H7 (cell line): Measurements from ENCODE around the gene TRIP6. TPM values are rescaled to one million over a fixed set of nuclear protein-coding genes. Genes with fewer than 3 reads are reported as not detected.

Experiments used
- total RNA-seq: library from RNA; depleted of rRNA; stranded (reverse); fragments of >200 nt; shearing (Covaris generic); gene quantifications from 2 replicates; pipeline ENCODE4 v1.2.3, GENCODE V29; 2014; rRNA removed

Gene TRIP6
- total RNA-seq, 1 experiment from 2014 or later, result 118 TPM

Other genes starting within 250 kb of the TRIP6 start
- 2.0 and 4.4 TPM in 2 replicates for gene TFR2, start 225.8 kb upstream of the TRIP6 start, total RNA-seq
- gene ACTL6B, start 210.9 kb upstream of the TRIP6 start, total RNA-seq, result 0.30 and 0.90 TPM in 2 replicates
- 108 and 122 TPM in 2 replicates for gene GNB2, start 193.6 kb upstream of the TRIP6 start, total RNA-seq
- 48.2 and 66.4 TPM in 2 replicates for gene GIGYF1, start 173.1 kb upstream of the TRIP6 start, total RNA-seq
- gene POP7, start 161.3 kb upstream of the TRIP6 start, total RNA-seq, result 95.0 and 128 TPM in 2 replicates
- gene EPO, start 146.9 kb upstream of the TRIP6 start, total RNA-seq, result 0.15 TPM in 1 of 2 replicates, not detected in the other
- 0.03 TPM in 1 of 2 replicates, not detected in the other for gene ZAN, start 133.8 kb upstream of the TRIP6 start, total RNA-seq
- gene EPHB4, start 39.9 kb upstream of the TRIP6 start, total RNA-seq, result 141 and 143 TPM in 2 replicates
- 21.9 and 27.9 TPM in 2 replicates for gene SLC12A9, start 14.7 kb upstream of the TRIP6 start, total RNA-seq
- gene SRRT, start 7.7 kb downstream of the TRIP6 start, total RNA-seq, result 82.8 and 101 TPM in 2 replicates
- gene UFSP1, start 22.3 kb downstream of the TRIP6 start, total RNA-seq, result 7.7 and 12.2 TPM in 2 replicates
- gene ACHE, start 28.5 kb downstream of the TRIP6 start, total RNA-seq, result 17.3 and 19.2 TPM in 2 replicates
- 8.5 and 14.6 TPM in 2 replicates for gene MUC3A, start 82.1 kb downstream of the TRIP6 start, total RNA-seq
- 1.8 and 10.4 TPM in 2 replicates for gene MUC12, start 102.2 kb downstream of the TRIP6 start, total RNA-seq
- not detected in 2 replicates for gene MUC17, start 152.7 kb downstream of the TRIP6 start, total RNA-seq
- gene TRIM56, start 218.1 kb downstream of the TRIP6 start, total RNA-seq, result 6.1 and 8.9 TPM in 2 replicates